GM19043 (cell line): Measurements from ENCODE around the gene CD209.
"Not testable (repeated sequence)": the region's sequence is repeated elsewhere in the genome, so short reads cannot be mapped to it uniquely, and the experiment has no call there.

Experiments used
- ATAC-seq: cut with Tn5 transposase; IDR thresholded peaks from one replicate; pipeline ENCODE4 v1.9.1; 2021; ENCODE audit warnings: low read depth; ENCODE audit not compliant: unreplicated experiment

Gene CD209, protein sequence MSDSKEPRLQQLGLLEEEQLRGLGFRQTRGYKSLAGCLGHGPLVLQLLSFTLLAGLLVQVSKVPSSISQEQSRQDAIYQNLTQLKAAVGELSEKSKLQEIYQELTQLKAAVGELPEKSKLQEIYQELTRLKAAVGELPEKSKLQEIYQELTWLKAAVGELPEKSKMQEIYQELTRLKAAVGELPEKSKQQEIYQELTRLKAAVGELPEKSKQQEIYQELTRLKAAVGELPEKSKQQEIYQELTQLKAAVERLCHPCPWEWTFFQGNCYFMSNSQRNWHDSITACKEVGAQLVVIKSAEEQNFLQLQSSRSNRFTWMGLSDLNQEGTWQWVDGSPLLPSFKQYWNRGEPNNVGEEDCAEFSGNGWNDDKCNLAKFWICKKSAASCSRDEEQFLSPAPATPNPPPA

DNA sequence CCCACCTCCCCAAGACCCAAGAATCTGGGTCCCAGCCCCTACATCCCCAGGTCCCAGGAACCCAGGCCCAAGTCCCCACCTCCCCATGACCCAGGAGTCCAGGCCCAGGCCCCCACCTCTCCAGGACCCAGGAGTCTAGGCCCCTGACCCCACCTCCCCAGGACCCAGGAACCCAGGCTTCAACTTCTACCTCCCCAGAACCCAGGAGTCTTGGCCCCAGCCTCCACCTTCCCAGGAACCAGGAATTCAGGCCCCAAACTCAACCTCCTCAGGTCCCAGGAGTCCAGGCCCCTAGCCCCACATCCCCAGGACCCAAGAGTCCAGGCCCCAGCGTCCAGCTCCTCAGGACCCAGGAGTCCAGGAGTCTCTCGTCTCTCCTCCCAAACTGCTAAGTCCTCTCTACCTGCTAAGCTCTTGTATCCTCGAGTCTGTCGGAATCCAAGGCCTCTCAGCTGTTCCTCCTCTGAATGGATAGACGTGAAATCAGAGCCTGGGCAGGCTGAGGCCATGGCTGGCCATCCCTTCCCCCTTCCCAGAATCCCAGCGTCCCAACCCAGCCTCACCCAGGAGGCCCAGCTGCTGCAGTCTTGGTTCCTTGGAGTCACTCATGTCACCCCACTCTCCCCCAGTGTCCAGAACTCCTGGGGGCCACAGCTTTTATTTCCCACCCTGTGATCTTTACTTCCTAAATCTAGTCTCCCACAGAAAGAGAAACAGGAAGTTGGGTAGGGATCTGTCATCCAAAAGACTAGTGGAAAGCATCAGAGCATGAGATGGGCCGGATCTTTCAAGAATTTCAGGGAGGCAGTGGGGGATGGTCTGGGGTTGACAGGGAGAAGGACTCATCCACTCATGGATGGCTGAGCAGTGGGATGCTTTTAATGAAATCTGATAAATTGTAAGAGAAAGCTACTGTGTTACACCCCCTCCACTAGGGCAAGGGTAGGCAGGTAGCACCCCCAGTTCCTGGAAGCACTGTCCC is at the start of gene CD209:
Gene CD209 (minus strand): TSS at position 632 of the 982 bp plus-strand sequence. CDS start 23 bp downstream, at position 609.
- ATAC-seq: no peak

DNA sequence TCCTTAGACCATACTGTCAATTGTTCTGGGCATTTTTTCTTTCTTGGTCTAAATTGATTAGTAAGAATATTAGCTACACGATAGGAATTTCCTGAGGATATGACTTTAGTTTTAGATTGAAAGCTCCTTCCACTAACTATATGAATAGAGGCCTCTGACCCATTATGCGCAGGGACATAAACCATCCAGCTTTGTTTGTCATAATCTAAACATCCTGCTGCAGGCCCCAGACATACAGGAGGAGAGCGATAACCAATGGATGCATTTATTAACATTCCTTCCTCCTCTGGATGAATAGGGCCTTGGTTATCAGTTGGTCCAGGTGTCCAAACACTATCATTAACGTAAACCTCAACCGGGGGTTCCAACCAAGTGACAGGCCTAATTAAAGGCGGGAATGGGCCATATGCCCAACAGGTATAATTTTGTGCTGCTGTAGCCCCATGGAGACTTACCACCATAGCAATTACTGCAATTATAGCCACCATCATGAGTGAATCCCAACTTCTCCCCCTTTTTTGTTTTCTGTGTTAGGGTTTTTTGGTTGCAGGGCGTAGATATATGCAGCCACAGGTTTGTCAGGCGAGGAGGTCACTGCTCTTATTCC is 48.3 kb upstream of the CD209 start:
- no peak for ATAC-seq

DNA sequence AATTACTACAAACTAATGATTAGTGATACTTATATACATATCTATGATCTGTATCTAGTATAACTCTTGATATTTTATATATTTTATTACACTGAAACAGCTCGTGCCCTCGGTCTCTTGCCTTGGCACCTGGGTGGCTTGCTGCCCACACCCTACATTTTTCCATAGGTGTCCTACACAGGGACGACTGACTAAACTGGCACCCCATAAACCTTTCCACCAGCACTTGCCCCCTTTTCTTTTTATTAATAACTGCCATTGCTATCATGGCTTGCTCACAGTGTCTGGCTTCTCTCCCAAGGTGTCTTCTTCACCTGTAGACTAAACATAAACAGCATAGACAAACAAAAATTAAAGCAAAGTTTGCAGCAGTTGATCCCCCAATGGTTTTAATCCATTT is 46.2 kb upstream of the CD209 start:
- ATAC-seq: no peak

DNA sequence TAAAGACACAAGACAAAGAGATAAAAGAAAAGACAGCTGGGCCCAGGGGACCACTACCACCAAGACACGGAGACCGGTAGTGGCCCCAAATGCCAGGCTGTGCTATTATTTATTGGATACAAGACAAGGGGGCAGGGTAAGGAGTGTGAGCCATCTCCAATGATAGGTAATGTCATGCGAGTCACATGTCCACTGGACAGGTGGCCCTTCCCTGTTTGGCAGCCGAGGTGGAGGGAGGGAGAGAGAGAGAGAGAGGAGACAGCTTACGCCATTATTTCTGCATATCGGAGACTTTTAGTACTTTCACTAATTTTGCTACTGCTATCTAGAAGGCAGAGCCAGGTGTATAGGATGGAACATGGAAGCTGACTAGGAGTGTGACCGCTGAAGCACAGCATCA is 45.4 kb upstream of the CD209 start:
- ATAC-seq: not testable (repeated sequence)

DNA sequence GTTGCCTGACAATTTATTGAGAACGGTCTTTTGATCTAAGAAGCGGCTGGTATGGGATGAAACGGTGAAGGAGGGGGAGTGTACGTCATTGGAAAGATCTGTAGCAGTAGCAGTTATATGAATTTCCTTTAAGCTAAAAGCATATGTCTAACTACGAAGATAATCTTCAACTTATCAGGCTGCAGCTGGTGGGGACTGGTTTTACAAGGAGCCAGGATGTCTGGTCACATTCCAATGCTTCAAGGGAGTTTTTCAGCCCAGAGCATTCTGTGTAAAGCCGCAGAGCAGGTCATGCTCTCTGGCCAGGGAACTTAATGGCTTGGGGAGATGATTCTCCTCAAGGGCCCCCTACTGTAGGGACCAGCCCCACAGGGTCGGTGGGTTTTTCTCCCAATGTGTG is 44.9 kb upstream of the CD209 start:
- ATAC-seq: no peak

DNA sequence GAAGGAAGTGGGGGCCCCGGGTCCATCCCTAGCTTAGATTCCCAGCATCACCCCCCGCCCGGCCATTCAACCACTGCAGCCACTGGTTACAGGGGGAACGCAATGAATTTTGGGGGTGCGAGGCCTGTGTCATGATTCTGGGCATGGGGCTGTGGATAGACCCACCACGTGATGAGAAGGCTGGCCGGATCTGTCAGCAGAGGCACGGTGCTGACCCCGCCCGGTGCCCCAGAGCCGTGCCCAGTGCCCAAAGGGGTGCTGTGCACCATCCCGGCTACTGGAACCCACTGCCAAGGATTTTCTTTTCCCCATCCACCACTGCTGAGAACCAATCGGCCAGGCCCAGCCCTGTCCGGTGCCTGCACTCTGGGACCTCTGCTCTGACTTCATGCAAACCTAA is 43.1 kb upstream of the CD209 start:
- no peak for ATAC-seq

DNA sequence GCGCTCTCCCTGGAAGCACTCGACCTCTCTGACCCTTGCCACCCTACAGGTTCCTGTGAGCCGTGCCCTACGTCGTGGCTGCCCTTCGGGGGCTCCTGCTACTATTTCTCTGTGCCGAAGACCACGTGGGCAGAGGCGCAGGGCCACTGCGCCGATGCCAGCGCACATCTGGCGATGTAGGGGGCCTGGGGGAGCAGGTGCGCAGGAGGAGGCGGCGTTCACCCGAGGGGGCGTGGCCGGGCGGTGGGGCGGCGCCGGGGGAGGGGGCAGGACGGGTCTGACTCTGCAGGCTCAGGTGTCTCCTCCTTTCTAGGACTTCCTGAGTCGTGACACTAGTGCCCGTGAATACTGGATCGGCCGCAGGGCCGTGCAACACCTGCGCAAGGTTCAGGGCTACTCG is 42.1 kb upstream of the CD209 start:
- no peak for ATAC-seq

DNA sequence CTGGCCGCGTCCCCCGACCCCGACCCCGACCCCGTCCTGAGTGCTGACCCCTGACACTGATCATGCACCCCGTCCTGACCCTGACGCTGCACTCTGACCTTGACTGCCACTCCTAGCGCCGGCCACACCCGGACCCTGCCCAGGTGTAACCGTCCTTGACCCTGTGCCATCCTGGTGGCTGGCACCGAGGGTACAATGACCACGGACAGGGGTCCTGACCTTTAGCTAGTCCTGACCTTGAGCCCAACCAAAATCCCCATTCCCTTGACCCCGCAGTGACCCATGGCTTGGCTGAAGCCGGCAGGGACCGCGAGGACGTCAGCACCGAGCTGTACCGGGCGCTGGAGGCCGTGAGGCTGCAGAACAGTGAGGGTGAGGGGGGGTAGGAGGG is 41.6 kb upstream of the CD209 start:
- ATAC-seq: no peak

DNA sequence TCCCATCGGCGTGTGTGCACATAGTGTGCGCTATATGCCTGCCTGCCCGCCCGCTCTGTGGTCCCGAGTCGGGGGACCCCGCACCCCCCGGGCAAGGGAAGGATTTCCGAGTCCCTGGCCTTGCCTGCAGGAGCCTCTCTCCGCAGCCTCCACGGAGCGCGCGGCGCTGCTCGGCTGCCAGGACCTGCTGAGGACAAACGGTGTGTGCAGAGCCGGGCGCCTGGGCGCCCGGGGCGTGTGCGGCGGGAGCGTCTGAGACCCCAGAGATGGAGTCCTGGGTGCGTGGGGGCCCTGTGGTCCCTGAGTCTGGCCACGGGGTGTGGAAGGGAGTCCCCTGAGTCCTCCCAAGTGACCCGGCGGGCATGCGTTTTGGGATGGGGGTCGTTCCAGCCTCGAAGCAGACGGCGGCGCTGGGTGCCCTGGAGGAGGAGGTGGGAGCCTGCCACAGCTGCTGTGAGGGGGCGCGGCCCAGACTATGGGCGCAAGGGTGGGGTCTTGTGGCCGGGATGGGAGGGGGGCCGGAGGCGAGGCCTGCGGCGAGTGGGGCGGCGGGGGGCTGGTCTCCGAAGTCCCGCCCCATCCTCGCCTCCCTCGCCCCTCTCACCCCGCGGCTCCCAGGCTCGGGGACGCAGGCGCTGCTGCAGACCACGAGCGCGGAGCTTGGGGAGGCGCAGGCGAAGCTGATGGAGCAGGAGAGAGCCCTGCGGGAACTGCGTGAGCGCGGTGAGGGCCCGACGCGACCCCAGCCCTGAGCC is 41.0 kb upstream of the CD209 start:
- no peak for ATAC-seq

DNA sequence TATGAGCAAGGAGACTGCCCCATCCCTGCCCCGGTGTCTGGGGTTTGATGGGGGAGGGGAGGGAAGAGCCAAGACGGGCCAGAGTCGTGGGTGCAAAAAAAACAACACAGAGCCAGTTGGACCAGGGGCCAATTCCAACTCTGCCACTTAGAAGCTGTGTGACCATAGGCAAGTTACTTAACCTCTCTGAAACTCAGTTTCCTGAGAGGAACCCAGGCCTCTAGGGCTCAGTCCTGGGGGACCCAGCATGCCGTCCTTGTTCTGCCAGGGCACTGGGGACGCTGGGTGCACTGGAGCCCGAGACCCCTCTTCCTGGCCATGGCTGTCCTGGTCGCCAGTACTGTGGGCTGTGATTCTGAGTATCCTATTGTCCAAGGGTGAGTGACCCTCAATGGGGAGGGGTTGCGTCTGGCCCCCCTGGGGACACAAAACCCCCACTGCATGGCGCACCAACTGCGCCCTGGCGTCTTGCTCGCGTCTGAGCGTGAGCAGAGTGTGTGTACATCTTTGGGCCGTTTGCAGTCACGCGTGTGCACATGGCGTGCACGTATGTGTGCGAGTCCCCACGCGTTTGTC is 40.4 kb upstream of the CD209 start:
- ATAC-seq: no peak

DNA sequence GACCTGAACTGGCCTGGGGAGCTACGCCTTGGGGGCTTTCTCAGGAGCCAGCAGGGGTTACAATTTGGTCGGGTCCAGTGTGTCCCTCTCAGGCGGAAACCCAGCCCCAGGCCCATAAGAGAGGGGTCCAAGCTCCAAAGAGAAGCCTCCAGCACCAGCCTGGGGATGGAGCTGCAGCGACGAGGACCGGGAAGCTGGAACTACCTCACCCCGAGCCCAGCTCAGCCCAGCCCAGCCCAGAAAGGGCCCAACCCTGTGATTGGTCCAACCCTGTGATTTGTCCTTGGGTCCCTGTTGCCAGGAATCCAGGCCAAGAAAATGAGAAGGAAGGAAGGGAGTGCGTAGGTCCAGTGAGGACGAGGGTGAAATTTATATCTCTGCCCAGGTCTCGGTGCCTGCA is 39.8 kb upstream of the CD209 start:
- ATAC-seq: no peak

DNA sequence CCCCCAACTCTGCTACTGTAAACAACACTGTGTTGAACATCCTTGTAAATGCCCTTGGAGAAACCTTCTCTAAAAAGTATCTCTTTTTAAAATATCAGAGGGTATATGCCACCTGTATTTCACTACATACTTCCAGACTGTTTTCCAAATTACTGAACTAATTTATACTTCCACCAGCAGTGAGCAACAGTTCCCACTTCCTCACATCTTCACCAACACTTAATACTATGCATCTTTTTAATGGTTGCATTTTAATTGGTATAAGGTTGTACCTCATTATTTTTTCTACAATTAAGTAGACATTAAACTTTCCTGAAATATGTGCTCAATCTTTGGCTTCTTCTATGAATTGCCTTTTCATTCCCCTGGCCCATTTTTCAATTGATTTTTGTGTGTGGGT is 37.5 kb upstream of the CD209 start:
- ATAC-seq: no peak

DNA sequence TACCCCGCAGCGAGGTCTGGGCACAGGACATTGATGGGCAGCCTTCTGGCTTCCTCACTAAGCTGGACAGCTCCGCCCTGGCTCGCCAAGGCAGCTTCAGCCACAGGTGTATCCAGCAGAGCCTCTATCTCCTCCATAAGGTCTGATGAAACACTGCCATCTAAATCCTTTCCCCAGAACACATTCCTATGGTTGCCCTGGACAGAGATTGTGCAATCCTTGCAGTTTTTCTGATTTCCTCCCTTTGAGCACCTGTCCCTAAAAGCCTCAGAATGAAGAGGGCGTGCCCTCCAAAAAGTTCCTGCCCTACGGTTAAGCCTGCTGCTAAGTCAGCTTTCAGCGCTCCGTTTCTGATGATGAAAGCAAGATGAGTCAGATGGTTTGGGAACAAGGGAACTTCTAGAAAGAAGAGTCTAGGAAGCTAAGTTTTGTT is 36.7 kb upstream of the CD209 start:
- ATAC-seq: no peak

DNA sequence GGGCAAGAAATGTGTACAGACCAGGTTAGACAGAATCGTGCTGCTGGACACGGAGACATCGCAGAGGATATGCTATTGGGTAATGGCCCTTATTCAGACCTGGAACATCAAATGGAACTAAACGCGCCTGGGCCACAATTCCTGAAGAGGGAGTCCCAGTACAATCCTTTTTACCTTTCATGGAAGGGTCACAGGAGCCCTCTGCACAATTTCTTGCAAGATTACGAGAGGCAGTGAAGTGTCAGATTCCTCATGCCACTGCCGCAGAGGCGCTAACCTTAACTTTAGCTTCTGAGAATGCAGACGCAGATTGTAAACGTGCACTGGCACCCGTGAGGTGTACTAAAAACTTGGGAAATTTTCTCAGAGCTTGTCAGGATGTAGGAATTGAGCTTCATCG is 33.8 kb upstream of the CD209 start:
- ATAC-seq: no peak

DNA sequence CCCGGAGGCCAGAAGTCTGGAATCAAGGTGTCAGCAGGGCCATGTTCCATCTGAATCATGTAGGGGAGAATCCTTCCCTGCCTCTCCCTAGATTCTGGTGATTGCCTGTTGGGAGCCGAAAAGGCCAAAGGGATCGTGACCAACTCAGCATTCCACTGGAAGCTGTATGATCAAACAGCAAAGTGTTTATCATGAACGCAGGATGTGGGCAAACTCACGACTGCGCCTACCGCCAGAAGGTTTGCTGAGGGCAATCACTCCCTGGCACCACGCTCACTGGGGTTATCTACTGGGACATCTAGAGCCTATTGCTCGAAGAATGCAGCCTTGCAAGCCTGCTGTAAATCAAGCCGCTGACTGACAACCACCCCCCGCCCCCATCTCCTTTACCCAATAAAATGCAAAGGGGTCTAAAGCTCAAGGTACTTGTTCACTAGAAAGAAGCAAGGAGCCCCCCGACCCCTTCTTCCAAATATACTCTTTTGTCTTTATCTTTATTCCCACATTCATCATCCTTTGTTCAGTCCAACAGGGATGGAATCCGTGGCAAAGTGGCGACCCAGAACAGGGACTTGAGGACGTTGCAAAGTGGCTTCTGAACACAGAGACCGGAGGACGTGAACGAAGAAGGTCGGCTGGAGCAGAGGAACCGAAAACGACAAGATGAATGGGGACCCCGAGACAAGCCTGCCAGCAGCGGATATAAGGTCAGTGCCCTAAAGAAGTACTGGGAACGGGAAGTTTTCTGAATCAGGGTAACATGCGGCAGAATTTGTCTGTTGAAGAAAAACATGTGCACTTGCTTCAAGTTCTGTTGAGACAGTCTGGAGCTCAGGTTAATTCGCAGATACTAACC is 32.5 kb upstream of the CD209 start:
- ATAC-seq: no peak

DNA sequence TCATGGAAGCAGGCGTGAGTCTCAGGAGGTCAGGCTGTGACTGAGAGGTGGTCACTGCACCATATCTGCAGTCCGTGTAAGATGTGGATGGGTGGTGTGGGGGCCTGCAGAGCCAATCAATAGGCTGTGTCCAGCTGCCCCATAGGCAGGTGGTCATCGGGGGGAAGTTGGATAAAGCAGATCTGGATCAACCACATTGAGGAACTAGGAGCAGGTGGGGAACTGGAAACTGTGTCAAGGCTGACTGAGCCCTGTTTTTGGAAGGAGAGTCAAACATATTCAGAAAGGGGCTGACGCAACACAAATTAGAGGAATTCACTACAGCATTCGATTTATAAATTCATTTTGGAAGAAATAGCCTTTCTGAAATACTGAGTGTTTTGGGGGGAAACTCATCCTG is 30.7 kb upstream of the CD209 start:
- no peak for ATAC-seq

DNA sequence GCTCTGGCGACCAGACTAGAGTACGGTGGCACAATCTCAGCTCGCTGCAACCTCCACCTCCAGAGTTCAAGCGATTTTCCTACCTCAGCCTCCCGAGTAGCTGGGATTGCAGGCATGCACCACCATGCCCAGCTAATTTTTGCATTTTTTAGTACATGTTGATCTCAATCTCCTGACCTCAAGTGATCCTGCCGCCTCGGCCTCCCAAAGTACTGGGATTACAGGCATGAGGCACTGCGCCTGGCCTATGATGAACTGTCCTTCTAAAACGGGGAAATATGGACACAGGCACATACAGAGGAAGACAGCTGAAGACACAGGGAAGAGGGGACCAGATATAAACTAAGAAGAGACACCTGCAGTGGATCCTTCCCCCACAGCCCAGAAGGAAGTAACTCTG is 28.4 kb upstream of the CD209 start:
- no peak for ATAC-seq

DNA sequence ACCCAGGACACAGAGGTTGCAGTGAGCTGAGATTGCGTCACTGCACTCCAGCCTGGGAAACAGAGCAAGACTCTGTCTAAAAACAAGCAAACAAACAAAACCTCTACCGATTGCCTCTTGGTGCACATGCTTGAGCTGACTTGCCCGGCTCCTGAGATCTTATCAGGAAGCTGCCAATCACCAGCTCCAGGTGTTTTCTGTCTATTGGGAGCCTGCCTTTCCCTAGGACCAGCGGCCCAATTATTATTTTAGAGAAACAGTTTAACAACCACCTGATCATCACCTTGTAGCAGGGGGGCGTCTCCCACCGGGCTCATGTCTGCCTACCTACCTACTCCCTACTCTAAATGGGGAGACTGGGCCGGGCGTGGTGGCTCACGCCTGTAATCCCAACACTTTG is 26.5 kb upstream of the CD209 start:
- ATAC-seq: no peak

DNA sequence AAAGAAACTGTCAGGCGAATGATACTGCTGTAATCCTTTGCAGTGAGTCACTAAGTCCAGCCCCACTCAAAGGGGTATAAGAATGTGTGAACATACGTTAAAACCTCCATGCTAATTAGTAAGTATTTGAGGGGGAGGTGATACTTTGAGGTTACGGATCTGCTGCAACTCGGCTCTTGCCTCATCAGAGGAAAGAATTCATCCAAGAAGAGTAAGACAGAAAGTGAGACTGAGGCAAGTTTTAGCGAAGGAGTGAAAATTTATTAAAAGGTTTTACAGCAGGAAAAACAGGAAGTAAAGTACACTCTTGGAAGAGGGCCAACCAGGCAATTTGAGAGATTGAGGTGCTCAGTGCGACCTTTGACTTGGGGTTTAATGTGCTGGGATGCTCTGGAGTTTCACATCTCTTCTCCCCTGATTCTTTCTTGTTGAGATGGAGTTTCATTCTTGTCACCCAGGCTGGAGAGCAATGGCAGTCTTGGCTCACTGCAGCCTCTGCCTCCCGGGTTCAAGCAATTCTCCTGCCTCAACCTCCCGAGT is 25.5 kb upstream of the CD209 start:
- ATAC-seq: peak; percentile 63
